Measurements from ENCODE around the gene ACER1.
"Not testable (repeated sequence)": the region's sequence is repeated elsewhere in the genome, so short reads cannot be mapped to it uniquely, and the experiment has no call there.

Gene ACER1

GRCh38 chr19:6286676-6287075, 46.7 kb downstream of the ACER1 start:
- no peak for DNase-seq

DNA sequence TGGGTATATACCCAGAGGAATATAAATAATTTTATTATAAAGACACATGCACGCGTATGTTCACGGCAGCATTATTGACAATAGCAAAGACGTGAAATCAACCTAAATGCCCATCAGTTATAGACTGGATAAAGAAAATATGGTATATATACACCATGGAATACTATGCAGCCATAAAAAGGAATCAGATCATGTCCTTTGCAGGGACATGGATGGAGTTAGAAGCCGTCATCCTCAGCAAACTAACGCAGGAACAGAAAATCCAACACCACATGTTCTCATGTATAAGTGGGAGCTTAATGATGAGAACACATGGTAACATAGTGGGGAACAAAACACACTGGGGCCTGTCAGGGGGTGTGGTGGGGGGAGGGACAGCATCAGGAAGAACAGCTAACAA, 51.0 kb downstream of the ACER1 start:
- not testable (repeated sequence) for DNase-seq

- DNase-seq = peak; percentile 86
These were observed 53.4 kb downstream of the ACER1 start, which contains the start of gene MLLT1 for GRCh38 chr19:6279931-6280591. Gene MLLT1, minus strand, starts transcription at chr19:6279975. Its CDS starts 191 bp downstream, at chr19:6279784.

DNA sequence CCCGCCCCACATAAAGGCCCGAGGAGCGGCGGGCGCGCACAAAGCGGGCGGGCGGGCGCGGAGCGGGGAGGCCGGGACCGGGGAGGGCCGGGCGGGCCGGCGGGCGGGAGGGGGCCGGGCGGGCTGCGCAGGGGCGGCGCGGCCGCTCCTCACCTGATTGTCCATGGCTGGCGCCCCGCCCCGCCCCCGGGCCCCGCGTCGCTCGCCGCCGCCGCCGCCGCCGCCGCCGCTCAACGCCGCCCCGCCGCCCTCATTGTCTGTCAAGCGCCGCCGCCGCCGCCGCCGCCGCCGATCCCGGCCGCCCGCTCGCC, 53.8 kb downstream of the ACER1 start:
- no peak for DNase-seq

- no peak for DNase-seq
These were observed 54.4 kb downstream of the ACER1 start for GRCh38 chr19:6278740-6279619.

DNA sequence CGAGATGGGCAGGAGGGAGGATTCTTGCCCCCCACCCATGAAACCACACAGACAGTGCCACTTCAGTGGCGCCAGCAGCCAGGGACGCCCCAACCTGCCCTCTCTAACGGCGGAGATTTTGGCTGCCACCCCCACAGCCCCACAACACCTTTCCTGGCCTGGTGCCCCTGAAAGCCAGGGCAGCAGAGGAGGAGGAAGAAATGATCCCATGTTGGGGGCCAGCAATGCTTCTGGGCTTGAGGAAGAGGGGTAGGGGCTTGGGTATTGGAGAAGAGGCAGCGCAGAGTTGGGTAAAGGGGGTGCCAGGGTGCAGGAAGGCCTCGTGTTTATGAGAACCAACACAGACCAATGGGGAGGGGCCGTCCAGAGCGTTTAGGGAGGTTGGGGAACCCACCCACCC, 55.4 kb downstream of the ACER1 start:
- no peak for DNase-seq

DNA sequence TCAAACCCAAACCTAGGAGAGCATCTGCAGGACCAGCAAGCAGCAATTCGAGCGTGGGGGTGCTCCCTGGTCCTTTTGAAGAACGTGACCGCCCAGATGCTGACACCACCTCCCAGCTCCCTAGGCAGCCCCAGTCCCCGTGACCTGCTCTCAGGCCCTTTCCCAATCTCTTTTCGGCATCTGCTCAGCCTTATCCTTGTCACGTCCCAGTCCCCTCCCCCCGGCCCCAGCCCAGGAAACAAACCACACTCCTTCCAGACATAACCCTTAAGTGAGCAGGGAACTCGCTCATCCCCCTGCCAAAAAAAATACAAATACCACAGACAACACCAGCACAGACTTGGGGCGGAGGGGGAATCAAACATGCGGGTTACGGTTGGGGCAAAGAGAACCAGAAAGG, 57.0 kb downstream of the ACER1 start:
- DNase-seq = no peak

DNA sequence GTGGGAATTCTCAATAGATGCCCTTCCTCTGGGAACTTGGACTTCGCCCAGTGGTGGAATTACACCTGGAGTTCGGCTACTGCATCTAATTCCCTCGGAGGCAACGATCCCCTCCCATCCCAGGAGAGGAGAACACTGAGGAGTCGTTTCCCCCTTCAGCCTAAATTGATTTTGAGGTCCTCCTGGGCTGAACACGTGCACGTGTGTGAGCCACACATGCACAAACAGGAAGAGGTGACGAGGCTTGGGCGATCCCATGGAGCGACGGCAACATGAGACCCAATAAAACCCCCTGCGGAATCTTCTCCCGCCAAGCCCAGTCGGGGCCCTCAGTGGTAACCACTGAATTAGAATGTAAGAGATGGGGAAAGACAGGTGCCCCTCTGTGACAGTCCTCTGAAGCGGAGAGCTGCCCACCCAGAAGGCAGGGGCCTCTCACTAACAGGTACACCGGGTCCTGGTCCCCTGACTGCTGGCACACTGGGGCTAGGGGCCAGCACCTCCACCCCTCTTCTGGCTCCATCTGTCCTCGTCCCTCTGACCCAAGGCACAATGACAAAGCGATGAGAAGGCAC, 58.2 kb downstream of the ACER1 start:
- no peak for DNase-seq

DNA sequence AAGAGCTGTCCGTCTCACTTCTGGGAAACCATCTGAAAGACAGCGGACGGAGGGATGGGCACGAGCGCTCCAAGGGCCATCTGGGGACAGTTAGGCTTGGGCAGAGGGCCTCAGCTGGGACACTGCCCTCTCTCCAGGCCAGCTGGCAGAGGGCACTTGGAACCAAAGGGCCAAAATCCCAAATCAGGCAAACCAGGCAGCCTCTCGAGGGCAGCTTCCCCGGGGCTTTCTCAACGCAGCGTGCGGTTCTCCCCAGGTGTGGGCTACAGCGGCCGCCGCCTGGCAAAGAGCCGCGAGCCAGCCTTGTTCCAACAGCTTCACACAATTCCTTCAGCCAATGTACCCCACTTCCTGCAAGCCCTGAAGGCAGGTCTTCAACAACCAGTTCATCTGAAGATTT, 58.7 kb downstream of the ACER1 start:
- no peak for DNase-seq

DNA sequence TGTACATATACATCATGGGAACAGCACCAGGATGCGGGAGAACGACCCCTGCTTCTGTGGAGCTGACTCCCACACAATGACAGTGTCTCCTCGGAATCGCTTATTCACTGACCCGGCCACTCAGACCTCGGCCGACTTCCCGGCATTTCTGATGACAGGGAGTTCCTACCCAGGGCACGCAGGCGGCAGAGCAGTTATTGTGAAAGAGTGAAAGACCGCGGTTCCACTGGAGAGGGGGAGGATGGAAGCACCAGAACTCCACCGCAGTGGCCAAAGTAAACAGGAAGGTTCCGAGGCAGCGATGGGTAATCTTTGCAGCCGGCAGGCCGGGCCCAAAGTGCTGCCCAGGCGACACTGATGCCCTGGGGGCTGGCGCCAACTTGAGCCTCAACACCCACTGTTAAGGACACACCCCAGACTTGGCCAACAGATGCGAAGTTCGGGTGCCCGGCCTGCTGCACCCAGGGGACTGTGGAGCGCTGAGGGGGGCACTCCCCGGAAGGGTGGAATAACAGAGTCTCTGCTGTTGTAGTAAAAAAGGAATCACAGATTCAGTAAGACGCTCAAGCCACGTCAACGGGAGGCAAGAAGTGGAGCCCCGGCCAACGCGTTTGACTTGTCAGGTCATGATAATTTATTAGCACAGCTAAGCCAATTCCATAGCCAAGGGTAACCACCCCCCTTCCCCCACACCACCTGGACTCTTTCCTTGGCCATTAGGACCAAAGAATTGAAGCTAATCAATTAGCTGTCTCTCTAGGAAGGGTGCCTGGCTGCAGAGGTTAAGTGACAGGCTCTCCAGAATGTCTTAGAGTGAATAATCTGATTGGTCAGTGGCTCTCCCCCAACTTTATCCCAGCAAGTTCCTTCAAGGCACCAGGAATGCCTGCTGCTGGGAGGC, 59.5 kb downstream of the ACER1 start:
- no peak for DNase-seq

GRCh38 chr19:6272913-6273600, 60.4 kb downstream of the ACER1 start:
- DNase-seq = no peak

DNA sequence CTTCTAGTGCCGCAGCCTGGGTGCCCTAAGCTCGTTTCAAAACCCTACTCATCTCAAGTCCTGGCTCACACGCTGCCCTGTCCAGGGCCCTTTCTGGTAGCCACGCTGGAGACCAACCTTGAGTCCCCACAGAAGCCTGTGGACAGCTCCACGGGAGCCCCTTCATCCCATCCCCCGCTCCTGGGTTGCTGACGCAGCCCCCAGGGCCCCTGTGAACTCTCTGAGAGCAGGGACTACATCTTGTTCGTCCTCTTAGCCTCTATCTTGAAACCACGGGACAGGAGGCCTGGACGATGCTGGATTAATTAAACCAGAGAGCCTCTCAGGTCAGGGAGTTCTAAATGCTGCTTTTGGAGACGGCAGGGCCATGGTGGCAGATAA, 61.0 kb downstream of the ACER1 start:
- DNase-seq = no peak

DNA sequence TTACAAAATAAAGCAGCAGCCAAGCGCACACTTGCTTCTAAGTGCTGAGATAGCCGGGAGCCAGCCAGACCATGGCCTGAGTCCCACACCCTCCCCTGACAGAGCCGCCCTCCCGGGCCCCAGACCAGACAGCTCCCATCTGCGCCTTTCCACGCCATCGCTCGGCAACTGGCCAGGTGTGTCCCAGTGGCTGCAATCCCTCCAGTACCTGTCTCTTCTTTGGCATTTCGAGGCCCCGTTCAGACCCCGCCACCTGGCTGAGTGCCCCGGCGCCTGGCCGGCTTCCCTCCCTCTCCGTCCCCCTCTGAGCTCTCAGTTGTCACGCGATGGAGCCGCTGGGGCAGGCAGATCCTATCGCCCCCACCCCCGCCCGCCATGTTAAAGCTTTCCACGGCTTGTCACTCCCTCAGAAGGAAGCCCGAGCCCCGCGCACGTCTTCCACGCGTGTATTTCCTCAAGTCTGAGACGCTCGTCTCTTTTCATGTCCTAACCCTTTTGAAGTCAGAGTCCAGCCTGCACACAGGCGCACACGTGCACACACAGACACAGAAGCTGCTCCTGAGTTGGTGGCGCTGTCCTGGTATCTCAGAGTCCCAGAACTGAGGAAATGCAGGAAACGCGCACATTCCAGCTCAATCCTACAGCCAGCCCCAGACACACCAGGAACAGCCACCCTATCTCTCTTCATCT, 61.5 kb downstream of the ACER1 start:
- DNase-seq = no peak

GRCh38 chr19:6271251-6271650, 62.2 kb downstream of the ACER1 start:
- no peak for DNase-seq

- DNase-seq = no peak
These were observed 62.6 kb downstream of the ACER1 start for GRCh38 chr19:6270822-6271221.

- no peak for DNase-seq
These were observed 63.2 kb downstream of the ACER1 start for GRCh38 chr19:6270076-6270745.

DNA sequence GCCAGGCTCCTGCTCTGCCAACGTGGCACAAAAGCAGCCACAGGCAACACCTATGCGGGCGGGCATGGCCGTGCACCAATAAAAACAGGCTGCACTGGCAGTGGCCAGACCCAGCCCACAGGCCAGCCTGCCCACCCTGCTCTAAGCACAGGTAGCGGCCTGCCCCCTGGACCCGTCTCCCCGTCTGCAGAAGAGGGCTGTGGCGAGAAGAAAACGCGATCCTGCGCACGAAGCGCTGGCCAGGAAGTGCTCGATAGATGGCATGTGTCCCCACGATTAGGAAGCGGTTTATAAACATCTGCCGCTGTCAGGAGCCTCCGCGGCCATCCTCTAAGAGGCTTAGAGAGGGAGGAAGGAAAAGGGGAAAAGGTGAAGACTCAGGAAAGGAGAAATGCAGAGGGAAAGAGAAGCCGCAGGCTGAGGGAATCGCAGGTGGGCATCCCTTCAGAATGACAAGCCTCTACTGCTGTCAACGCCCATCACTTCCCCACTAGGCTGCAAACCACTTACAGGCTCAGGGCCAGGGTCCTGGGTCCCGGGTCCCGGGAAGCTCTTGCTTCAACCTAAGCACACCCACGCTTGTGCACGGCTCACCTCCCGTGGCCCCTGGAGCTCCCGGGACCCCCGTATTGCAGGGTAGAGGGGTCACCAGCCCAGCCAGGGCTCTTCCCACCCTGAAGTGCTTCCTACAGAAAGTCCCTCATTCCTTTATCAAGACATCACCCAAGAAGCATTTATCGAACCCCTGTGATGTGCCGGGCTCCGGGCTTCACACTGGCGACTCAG, 64.1 kb downstream of the ACER1 start:
- no peak for DNase-seq

DNA sequence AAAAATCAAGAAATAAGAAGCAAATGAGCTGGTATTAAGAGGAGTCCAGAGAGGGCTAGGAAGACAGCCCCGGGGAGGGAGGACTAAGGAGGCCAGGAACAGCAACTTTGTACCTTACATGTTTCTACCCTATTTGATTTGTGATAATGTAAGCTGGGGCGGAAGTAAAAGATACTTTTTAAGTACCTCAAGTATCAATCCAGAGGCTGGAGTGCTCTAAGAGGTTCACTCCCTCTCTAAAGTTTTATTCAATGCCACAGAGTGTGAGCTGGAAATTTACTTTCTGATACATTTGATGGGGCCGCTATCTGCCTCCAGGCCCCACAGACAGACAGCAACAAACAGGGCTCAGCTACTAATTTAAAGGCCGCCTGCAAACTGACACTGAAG, 65.0 kb downstream of the ACER1 start:
- no peak for DNase-seq

DNA sequence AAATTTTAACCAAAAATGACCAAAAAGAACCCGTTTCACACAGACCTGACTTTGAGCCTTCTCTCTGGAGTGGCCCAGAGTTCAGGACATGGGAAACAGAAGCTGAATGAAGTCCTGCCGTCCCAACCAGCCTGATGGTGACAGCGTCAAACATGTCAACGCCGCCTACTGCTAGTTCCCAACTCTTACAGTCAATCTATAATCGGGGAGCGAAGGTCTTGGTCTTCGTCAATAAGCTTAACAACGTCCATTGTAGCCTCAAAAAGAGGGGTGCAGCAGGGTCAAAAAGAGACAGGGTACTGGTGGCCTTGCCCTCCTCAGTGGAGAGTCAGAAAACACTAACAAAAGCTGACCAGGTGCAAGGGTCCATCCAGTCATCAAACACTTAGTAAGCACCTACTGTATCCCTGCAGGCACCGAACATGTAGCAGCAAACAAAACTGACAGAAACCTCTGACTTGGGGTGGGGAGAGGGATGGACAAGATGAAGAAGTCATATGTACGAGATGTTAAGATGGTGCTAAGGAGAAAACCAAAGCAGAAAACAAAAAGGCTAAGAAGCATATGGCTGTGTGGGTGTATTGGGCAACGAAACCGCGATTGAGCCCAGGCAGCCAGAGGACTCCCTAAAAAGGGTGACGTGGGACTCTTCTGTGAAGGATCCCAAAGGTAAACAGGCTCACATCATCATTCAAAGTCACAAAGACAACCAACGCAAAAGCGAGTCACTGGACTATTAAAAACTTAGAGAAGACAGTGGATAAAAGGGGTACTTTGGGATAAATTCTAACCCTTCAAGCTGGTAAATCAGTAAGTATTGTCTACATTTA, 65.6 kb downstream of the ACER1 start:
- DNase-seq = no peak

DNA sequence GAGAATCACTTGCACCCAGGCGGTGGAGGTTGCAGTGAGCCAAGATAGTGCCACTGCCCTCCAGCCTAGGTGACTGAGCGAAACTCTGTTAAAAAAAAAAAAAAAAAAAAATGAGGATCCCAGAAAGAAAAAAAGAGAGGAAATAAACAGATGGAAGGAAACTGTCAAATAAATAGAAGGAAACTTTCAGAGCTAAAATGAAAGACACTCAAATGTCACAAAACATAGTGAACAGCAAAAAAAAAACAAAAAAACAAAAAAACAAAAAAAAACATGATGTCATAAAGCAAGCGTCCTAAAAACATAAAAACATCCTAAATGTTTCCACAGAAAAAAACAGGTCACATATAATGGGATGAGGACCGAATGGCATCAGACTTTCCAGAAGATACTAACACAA, 68.6 kb downstream of the ACER1 start:
- DNase-seq = no peak
